ENCODE results near the gene PLCD3.

- TF ChIP-seq CTCF (IDR thresholded peaks at IDR 0.05) = no peak
- TF ChIP-seq POLR2AphosphoS5 (IDR thresholded peaks at IDR 0.05) = no peak
- TF ChIP-seq POLR2A (IDR thresholded peaks at IDR 0.05) = no peak
These were observed 45.2 kb upstream of the PLCD3 start for GRCh38 chr17:45177563-45177962.

Measured in suprapubic skin (tissue), 4 donors.